Neural progenitor cell (in vitro differentiated cells): ENCODE results near the gene PLA1A. TPM values are rescaled to one million over a fixed set of nuclear protein-coding genes. Genes with fewer than 3 reads are reported as not detected.

ENCODE experiments used
- DNase-seq: peaks from one replicate; pipeline ENCODE4 v3.0.0-alpha.2; 2016; ENCODE audit warnings: low spot score
- H2AFZ ChIP-seq: fragments of 200-600 bp; sonication (generic); replicated peaks from 2 replicates; pipeline ENCODE4 v1.6.1; 2016; ENCODE audit warnings: antibody characterized with exemption
- H3F3A ChIP-seq: fragments of 200-600 bp; sonication (generic); 2 replicates; pipeline ENCODE4 v1.6.1; 2016; ENCODE audit warnings: antibody characterized with exemption, low read depth
- H3K27ac ChIP-seq: fragments of 200-600 bp; sonication (generic); 2 replicates; pipeline ENCODE4 v1.5.1; 2016; ENCODE audit warnings: mild to moderate bottlenecking
- H3K27me3 ChIP-seq: fragments of 200-600 bp; sonication (generic); 2 replicates; pipeline ENCODE4 v1.6.1; 2016; ENCODE audit warnings: mild to moderate bottlenecking, moderate library complexity
- H3K36me3 ChIP-seq: fragments of 200-600 bp; sonication (generic); 2 replicates; pipeline ENCODE4 v1.5.1; 2016
- H3K4me1 ChIP-seq: fragments of 200-600 bp; sonication (generic); 2 replicates; pipeline ENCODE4 v1.6.1; 2016; ENCODE audit warnings: mixed run types
- H3K4me2 ChIP-seq: fragments of 200-600 bp; sonication (generic); 2 replicates; pipeline ENCODE4 v1.6.1; 2016
- H3K4me3 ChIP-seq: fragments of 200-600 bp; sonication (generic); 2 replicates; pipeline ENCODE4 v1.5.1; 2016
- H3K79me2 ChIP-seq: fragments of 200-600 bp; sonication (generic); 2 replicates; pipeline ENCODE4 v1.6.1; 2016; ENCODE audit warnings: low read depth
- H3K9ac ChIP-seq: fragments of 200-600 bp; sonication (generic); 2 replicates; pipeline ENCODE4 v1.6.1; 2016
- H3K9me3 ChIP-seq: fragments of 200-600 bp; sonication (generic); 2 replicates; pipeline ENCODE4 v1.5.1; 2016; ENCODE audit warnings: low read depth
- H4K20me1 ChIP-seq: fragments of 200-600 bp; sonication (generic); 2 replicates; pipeline ENCODE4 v1.6.1; 2016; ENCODE audit warnings: low read depth
- H3K27ac Mint-ChIP-seq: 3 replicates; pipeline ENCODE4 v1.8.0; 2021; ENCODE audit warnings: mixed read lengths
- H3K27me3 Mint-ChIP-seq: 2 replicates; pipeline ENCODE4 v1.8.0; 2022; ENCODE audit warnings: low read depth, mild to moderate bottlenecking, inconsistent platforms, moderate library complexity, mixed read lengths; ENCODE audit not compliant: insufficient read depth
- H3K36me3 Mint-ChIP-seq: 3 replicates; pipeline ENCODE4 v1.8.0; 2021; ENCODE audit warnings: mixed read lengths
- H3K4me1 Mint-ChIP-seq: 3 replicates; pipeline ENCODE4 v1.8.0; 2021; ENCODE audit warnings: mixed read lengths
- H3K4me3 Mint-ChIP-seq: 3 replicates; pipeline ENCODE4 v1.8.0; 2021; ENCODE audit warnings: mild to moderate bottlenecking, moderate library complexity, mixed read lengths
- H3K9me3 Mint-ChIP-seq: 3 replicates; pipeline ENCODE4 v1.8.0; 2020; ENCODE audit warnings: mixed read lengths
- EZH2 ChIP-seq: fragments of 200-600 bp; sonication (generic); IDR thresholded peaks from 2 replicates; pipeline ENCODE4 v1.6.1; 2017; ENCODE audit warnings: antibody characterized with exemption, mild to moderate bottlenecking, moderate library complexity
- EZH2phosphoT487 ChIP-seq: fragments of 200-600 bp; sonication (generic); IDR thresholded peaks from 2 replicates; pipeline ENCODE4 v1.6.1; 2017; ENCODE audit warnings: antibody characterized with exemption
- total RNA-seq: library from RNA; depleted of rRNA; stranded (reverse); fragments of >200 nt; gene quantifications from 2 replicates; pipeline ENCODE4 v1.2.3, GENCODE V29; 2015; ENCODE audit warnings: low replicate concordance
- TF ChIP-seq, protein P1 (sequence below): fragments of 200-600 bp; sonication (generic); IDR thresholded peaks from 2 replicates; pipeline ENCODE4 v1.5.1; 2017; ENCODE audit warnings: antibody characterized with exemption, mild to moderate bottlenecking

Gene PLA1A
- total RNA-seq, 1 donor from 2014 or later, result not detected

GRCh38 chr3:119632216-119632615 lies 34.5 kb downstream of the PLA1A start:
- H2AFZ ChIP-seq, result no peak overlapping the region
- Mint-ChIP-seq H3K4me1 (peaks cover 6% of the 10 kb centered on the region), H3K27me3 (peaks cover 2% of the 10 kb centered on the region), H3K36me3 (no peaks in the 10 kb centered on the region), H3K27ac (no peak overlapping the region), H3K4me3 (no peak overlapping the region), H3K9me3 (no peaks in the 10 kb centered on the region)
- DNase-seq, result no peak
- TF ChIP-seq EZH2phosphoT487 (no peak), EZH2 (no peak)
- TF ChIP-seq, protein P1, sequence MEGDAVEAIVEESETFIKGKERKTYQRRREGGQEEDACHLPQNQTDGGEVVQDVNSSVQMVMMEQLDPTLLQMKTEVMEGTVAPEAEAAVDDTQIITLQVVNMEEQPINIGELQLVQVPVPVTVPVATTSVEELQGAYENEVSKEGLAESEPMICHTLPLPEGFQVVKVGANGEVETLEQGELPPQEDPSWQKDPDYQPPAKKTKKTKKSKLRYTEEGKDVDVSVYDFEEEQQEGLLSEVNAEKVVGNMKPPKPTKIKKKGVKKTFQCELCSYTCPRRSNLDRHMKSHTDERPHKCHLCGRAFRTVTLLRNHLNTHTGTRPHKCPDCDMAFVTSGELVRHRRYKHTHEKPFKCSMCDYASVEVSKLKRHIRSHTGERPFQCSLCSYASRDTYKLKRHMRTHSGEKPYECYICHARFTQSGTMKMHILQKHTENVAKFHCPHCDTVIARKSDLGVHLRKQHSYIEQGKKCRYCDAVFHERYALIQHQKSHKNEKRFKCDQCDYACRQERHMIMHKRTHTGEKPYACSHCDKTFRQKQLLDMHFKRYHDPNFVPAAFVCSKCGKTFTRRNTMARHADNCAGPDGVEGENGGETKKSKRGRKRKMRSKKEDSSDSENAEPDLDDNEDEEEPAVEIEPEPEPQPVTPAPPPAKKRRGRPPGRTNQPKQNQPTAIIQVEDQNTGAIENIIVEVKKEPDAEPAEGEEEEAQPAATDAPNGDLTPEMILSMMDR, result no peak
- H4K20me1 ChIP-seq, result no peaks in the 10 kb centered on the region
- no peak overlapping the region for H3K9ac ChIP-seq
- no peaks in the 10 kb centered on the region for H3K27me3 ChIP-seq
- H3K4me1 ChIP-seq, result peaks cover 9% of the 10 kb centered on the region
- no peaks in the 10 kb centered on the region for H3K36me3 ChIP-seq
- H3K4me3 ChIP-seq, result no peak overlapping the region
- H3K9me3 ChIP-seq, result no peaks in the 10 kb centered on the region
- H3K27ac ChIP-seq, result no peak overlapping the region
- H3K4me2 ChIP-seq, result no peak overlapping the region
- H3F3A ChIP-seq, result no peaks in the 10 kb centered on the region
- no peaks in the 10 kb centered on the region for H3K79me2 ChIP-seq

GRCh38 chr3:119632829-119633228 lies 35.1 kb downstream of the PLA1A start:
- Histone ChIP-seq H3K4me3 (no peak overlapping the region), H3K4me2 (no peak overlapping the region), H3K27ac (no peak overlapping the region), H2AFZ (no peak overlapping the region), H3K4me1 (peaks cover 3% of the 10 kb centered on the region), H4K20me1 (no peaks in the 10 kb centered on the region), H3K79me2 (no peaks in the 10 kb centered on the region), H3K36me3 (no peaks in the 10 kb centered on the region), H3K9ac (no peak overlapping the region), H3K27me3 (no peaks in the 10 kb centered on the region), H3K9me3 (no peaks in the 10 kb centered on the region), H3F3A (no peaks in the 10 kb centered on the region)
- Mint-ChIP-seq H3K9me3 (no peaks in the 10 kb centered on the region), H3K4me3 (no peak overlapping the region), H3K27ac (no peak overlapping the region), H3K36me3 (no peaks in the 10 kb centered on the region), H3K27me3 (peaks cover 2% of the 10 kb centered on the region), H3K4me1 (peaks cover 3% of the 10 kb centered on the region)
- no peak for TF ChIP-seq EZH2
- TF ChIP-seq EZH2phosphoT487, result no peak
- TF ChIP-seq, protein P1, result no peak
- no peak for DNase-seq

DNA sequence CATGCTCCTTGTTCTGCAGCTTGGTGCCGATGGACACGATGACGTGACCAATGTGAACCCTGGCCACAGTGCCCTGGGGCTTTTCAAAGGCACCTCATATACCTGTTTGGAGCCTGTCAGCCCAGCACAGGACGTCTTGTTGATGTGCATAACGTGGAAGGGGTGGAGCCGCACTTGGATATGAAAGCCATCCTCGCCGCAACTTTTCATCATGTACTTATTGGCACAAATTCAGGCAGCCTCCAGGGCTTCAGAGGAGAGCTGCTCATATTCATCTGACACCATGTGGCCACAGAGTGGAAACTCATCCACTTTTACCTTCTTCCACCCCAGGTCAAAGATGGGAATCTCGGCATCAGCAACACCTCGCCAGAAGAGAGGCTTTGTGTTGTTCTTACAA lies 38.0 kb downstream of the PLA1A start:
- Histone ChIP-seq H3F3A (no peaks in the 10 kb centered on the region), H3K9me3 (no peaks in the 10 kb centered on the region), H2AFZ (no peak overlapping the region), H3K27me3 (no peaks in the 10 kb centered on the region), H4K20me1 (no peaks in the 10 kb centered on the region), H3K27ac (no peak overlapping the region), H3K4me2 (no peak overlapping the region), H3K36me3 (no peaks in the 10 kb centered on the region), H3K9ac (no peak overlapping the region), H3K79me2 (no peaks in the 10 kb centered on the region), H3K4me1 (no peaks in the 10 kb centered on the region), H3K4me3 (no peak overlapping the region)
- TF ChIP-seq EZH2, result no peak
- TF ChIP-seq, protein P1, result no peak
- TF ChIP-seq EZH2phosphoT487, result no peak
- no peak for DNase-seq
- Mint-ChIP-seq H3K4me3 (no peak overlapping the region), H3K9me3 (no peaks in the 10 kb centered on the region), H3K36me3 (no peaks in the 10 kb centered on the region), H3K27me3 (peaks cover 2% of the 10 kb centered on the region), H3K27ac (no peak overlapping the region), H3K4me1 (peaks cover 7% of the 10 kb centered on the region)
